ENCODE results near the gene MGAT1.
A peak's percentile ranks its signal among the peaks of the same experiment; 100 is the strongest.

The MGAT1 gene

GRCh38 chr5:180810210-180810958, 7.8 kb upstream of the MGAT1 start:
- no peaks in the 10 kb centered on the region for H3K36me3 ChIP-seq (ENCODE audit: control insufficient read depth, insufficient read depth, low read length, severe bottlenecking)
- DNase-seq (ENCODE audit: low read depth): peak; percentile 98
- H3K4me1 ChIP-seq (ENCODE audit: control insufficient read depth, insufficient read depth, low read length): peaks cover 48% of the 10 kb centered on the region
- H3K9me3 ChIP-seq (ENCODE audit: control insufficient read depth, low read length): no peaks in the 10 kb centered on the region
- peak overlapping the region; percentile 92 for H3K4me3 ChIP-seq (ENCODE audit: low read length)
- no peaks in the 10 kb centered on the region for H3K27me3 ChIP-seq (replicated peaks; ENCODE audit: control insufficient read depth, insufficient read depth, low read length)
- H3K9ac ChIP-seq (ENCODE audit: low read length): peak overlapping the region; percentile 94

- peak; percentile 96 for DNase-seq (ENCODE audit: low read depth)
- Histone ChIP-seq H3K4me1 (ENCODE audit: control insufficient read depth, insufficient read depth, low read length) (peaks cover 47% of the 10 kb centered on the region), H3K36me3 (ENCODE audit: control insufficient read depth, insufficient read depth, low read length, severe bottlenecking) (no peaks in the 10 kb centered on the region), H3K4me3 (ENCODE audit: low read length) (peak overlapping the region; percentile 92), H3K9ac (ENCODE audit: low read length) (peak overlapping the region; percentile 94), H3K27me3 (replicated peaks; ENCODE audit: control insufficient read depth, insufficient read depth, low read length) (no peaks in the 10 kb centered on the region), H3K9me3 (ENCODE audit: control insufficient read depth, low read length) (no peaks in the 10 kb centered on the region)
Measured at GRCh38 chr5:180809403-180810209, 7.0 kb upstream of the MGAT1 start.

- peak overlapping the region; percentile 92 for H3K4me3 ChIP-seq (ENCODE audit: low read length)
- peak overlapping the region; percentile 94 for H3K9ac ChIP-seq (ENCODE audit: low read length)
- H3K4me1 ChIP-seq (ENCODE audit: control insufficient read depth, insufficient read depth, low read length): peaks cover 58% of the 10 kb centered on the region
- no peaks in the 10 kb centered on the region for H3K36me3 ChIP-seq (ENCODE audit: control insufficient read depth, insufficient read depth, low read length, severe bottlenecking)
- no peak for DNase-seq (ENCODE audit: low read depth)
- no peaks in the 10 kb centered on the region for H3K9me3 ChIP-seq (ENCODE audit: control insufficient read depth, low read length)
- H3K27me3 ChIP-seq (replicated peaks; ENCODE audit: control insufficient read depth, insufficient read depth, low read length): no peaks in the 10 kb centered on the region
Measured at GRCh38 chr5:180808461-180809000, 5.9 kb upstream of the MGAT1 start.

GRCh38 chr5:180807654-180808414, 5.2 kb upstream of the MGAT1 start:
- no peaks in the 10 kb centered on the region for H3K36me3 ChIP-seq (ENCODE audit: control insufficient read depth, insufficient read depth, low read length, severe bottlenecking)
- H3K4me1 ChIP-seq (ENCODE audit: control insufficient read depth, insufficient read depth, low read length): peaks cover 65% of the 10 kb centered on the region
- H3K4me3 ChIP-seq (ENCODE audit: low read length): peak overlapping the region; percentile 92
- DNase-seq (ENCODE audit: low read depth): no peak
- H3K27me3 ChIP-seq (replicated peaks; ENCODE audit: control insufficient read depth, insufficient read depth, low read length): no peaks in the 10 kb centered on the region
- H3K9me3 ChIP-seq (ENCODE audit: control insufficient read depth, low read length): no peaks in the 10 kb centered on the region
- peak overlapping the region; percentile 25 for H3K9ac ChIP-seq (ENCODE audit: low read length)

GRCh38 chr5:180807046-180807445, 4.4 kb upstream of the MGAT1 start:
- Histone ChIP-seq H3K4me1 (ENCODE audit: control insufficient read depth, insufficient read depth, low read length) (peaks cover 65% of the 10 kb centered on the region), H3K27me3 (replicated peaks; ENCODE audit: control insufficient read depth, insufficient read depth, low read length) (no peaks in the 10 kb centered on the region), H3K36me3 (ENCODE audit: control insufficient read depth, insufficient read depth, low read length, severe bottlenecking) (no peaks in the 10 kb centered on the region), H3K9me3 (ENCODE audit: control insufficient read depth, low read length) (no peaks in the 10 kb centered on the region), H3K4me3 (ENCODE audit: low read length) (peak overlapping the region; percentile 92), H3K9ac (ENCODE audit: low read length) (peak overlapping the region; percentile 25)
- no peak for DNase-seq (ENCODE audit: low read depth)

GRCh38 chr5:180806351-180807011, 3.9 kb upstream of the MGAT1 start:
- H3K4me3 ChIP-seq (ENCODE audit: low read length): peak overlapping the region; percentile 92
- H3K36me3 ChIP-seq (ENCODE audit: control insufficient read depth, insufficient read depth, low read length, severe bottlenecking): no peaks in the 10 kb centered on the region
- no peaks in the 10 kb centered on the region for H3K27me3 ChIP-seq (replicated peaks; ENCODE audit: control insufficient read depth, insufficient read depth, low read length)
- DNase-seq (ENCODE audit: low read depth): no peak
- peaks cover 66% of the 10 kb centered on the region for H3K4me1 ChIP-seq (ENCODE audit: control insufficient read depth, insufficient read depth, low read length)
- peak overlapping the region; percentile 25 for H3K9ac ChIP-seq (ENCODE audit: low read length)
- H3K9me3 ChIP-seq (ENCODE audit: control insufficient read depth, low read length): no peaks in the 10 kb centered on the region

GRCh38 chr5:180804129-180804618, 1.6 kb upstream of the MGAT1 start:
- Histone ChIP-seq H3K9me3 (ENCODE audit: control insufficient read depth, low read length) (no peaks in the 10 kb centered on the region), H3K9ac (ENCODE audit: low read length) (peak overlapping the region; percentile 84), H3K27me3 (replicated peaks; ENCODE audit: control insufficient read depth, insufficient read depth, low read length) (no peaks in the 10 kb centered on the region), H3K4me1 (ENCODE audit: control insufficient read depth, insufficient read depth, low read length) (peaks cover 81% of the 10 kb centered on the region), H3K4me3 (ENCODE audit: low read length) (peak overlapping the region; percentile 77), H3K36me3 (ENCODE audit: control insufficient read depth, insufficient read depth, low read length, severe bottlenecking) (peaks cover 5% of the 10 kb centered on the region)
- DNase-seq (ENCODE audit: low read depth): no peak

- peak overlapping the region; percentile 77 for H3K4me3 ChIP-seq (ENCODE audit: low read length)
- no peak for DNase-seq (ENCODE audit: low read depth)
Measured at GRCh38 chr5:180803181-180804128, 849 bp upstream of the MGAT1 start.

GRCh38 chr5:180801596-180802324, 846 bp downstream of the MGAT1 start:
- H3K27me3 ChIP-seq (replicated peaks; ENCODE audit: control insufficient read depth, insufficient read depth, low read length): no peaks in the 10 kb centered on the region
- peaks cover 80% of the 10 kb centered on the region for H3K4me1 ChIP-seq (ENCODE audit: control insufficient read depth, insufficient read depth, low read length)
- peak overlapping the region; percentile 100 for H3K9ac ChIP-seq (ENCODE audit: low read length)
- H3K4me3 ChIP-seq (ENCODE audit: low read length): peak overlapping the region; percentile 98
- no peaks in the 10 kb centered on the region for H3K9me3 ChIP-seq (ENCODE audit: control insufficient read depth, low read length)
- DNase-seq (ENCODE audit: low read depth): no peak
- peaks cover 7% of the 10 kb centered on the region for H3K36me3 ChIP-seq (ENCODE audit: control insufficient read depth, insufficient read depth, low read length, severe bottlenecking)

More at GRCh38 chr5:180803181-180804128, 849 bp upstream of the MGAT1 start:
- Histone ChIP-seq H3K9me3 (ENCODE audit: control insufficient read depth, low read length) (no peaks in the 10 kb centered on the region), H3K9ac (ENCODE audit: low read length) (peak overlapping the region; percentile 84), H3K4me1 (ENCODE audit: control insufficient read depth, insufficient read depth, low read length) (peaks cover 81% of the 10 kb centered on the region), H3K27me3 (replicated peaks; ENCODE audit: control insufficient read depth, insufficient read depth, low read length) (no peaks in the 10 kb centered on the region), H3K36me3 (ENCODE audit: control insufficient read depth, insufficient read depth, low read length, severe bottlenecking) (peaks cover 7% of the 10 kb centered on the region)
